NCI-H146 (cell line): ENCODE measurements around the gene PPCDC.
"Not testable (repeated sequence)": the region's sequence is repeated elsewhere in the genome, so short reads cannot be mapped to it uniquely, and the experiment has no call there.

Experiments
- DNase-seq: peaks from one replicate; lab custom pipeline; 2025; lab: John Stamatoyannopoulos, UW

PPCDC gene

GRCh38 chr15:75068748-75069147, 45.4 kb downstream of the PPCDC start:
- no peak for DNase-seq

DNA sequence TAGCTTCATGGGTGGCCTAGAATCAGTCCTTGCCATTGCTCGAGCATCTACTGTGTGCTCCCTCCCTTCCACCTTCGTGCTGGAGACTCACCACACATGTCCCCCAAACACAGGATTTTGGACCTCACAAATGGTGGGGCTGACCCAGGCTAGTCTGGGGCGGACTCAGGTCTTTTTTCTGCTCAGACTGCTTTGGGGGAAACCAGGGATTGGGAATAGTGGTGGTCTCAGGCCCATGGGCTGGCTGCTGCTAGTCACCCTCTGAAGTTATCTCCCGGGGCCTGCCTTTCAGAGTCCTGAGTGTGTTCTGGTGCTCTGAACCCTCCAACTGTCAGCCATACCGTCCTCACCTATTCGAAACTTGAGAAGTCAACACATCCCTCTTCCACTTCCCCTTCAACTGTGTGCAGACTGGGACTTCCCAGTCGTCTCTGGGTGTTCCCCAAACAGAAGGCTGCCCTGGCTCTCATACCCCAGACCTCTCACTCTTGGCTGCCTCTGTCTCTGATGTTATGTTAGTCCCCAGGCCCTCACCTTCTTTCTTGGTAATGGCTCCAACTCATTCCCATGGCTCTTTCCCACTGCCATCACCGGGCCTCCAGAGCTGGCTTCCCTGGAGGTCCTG, 46.0 kb downstream of the PPCDC start:
- no peak for DNase-seq

DNA sequence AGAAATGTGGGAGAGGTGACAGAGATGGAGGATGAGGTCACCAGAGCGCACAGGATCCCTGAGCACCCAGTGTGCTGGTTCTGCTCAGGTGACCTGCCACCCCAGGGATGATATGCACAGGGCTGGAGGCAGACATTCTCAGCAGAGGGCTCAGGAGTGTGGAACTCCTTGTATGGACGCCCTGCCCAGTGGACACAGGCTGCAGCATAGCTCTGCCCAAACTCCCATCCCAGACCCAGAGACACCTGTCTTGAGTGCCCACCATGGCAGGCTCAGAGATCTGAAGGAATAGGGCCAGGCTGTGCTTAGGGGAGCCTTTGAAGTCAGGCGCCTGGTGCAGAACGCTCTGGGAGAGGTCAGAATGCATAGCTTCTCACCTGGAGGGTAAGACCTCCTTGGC, 47.3 kb downstream of the PPCDC start:
- DNase-seq = no peak

GRCh38 chr15:75073197-75073596, 49.8 kb downstream of the PPCDC start:
- DNase-seq = no peak

GRCh38 chr15:75076277-75076676, 52.9 kb downstream of the PPCDC start:
- DNase-seq = no peak

DNA sequence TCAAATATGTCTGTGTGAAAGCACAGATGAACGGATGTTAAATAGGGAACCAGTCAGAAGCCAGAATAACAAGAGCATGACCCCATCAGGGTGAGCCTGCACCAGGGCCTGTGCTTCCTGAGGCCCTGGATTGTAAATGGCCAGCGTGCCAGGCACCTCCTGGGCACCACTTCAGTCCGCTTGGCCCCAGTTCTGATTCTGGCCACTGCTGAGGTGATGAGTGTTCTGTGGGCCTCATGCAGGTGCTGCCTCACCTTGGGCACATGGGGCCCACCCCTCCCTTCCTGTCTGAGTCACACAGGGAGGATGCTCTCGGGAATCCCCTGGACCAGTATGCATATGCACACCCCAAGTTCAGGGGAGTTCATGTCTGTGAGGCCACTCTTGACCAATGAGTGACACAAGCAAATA, 54.2 kb downstream of the PPCDC start:
- DNase-seq = not testable (repeated sequence)

DNA sequence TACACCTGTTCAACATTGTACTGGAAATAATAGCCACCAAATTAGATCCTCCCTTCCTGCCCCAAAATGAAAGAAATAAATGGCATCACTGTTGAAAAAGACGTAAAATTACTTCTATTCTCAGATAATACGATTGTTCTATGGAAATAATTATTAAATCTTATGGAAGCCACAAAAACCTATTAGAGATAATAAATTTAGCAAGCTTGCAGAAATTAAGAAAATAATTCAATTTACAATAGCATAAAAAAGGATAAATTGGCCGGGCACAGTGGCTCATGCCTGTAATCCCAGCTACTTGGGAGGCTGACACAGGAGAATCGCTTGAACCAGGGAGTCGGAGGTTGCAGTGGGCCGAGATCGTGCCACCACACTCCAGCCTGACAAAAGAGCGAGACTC, 57.8 kb downstream of the PPCDC start:
- no peak for DNase-seq

GRCh38 chr15:75082689-75083088, 59.3 kb downstream of the PPCDC start:
- no peak for DNase-seq

DNA sequence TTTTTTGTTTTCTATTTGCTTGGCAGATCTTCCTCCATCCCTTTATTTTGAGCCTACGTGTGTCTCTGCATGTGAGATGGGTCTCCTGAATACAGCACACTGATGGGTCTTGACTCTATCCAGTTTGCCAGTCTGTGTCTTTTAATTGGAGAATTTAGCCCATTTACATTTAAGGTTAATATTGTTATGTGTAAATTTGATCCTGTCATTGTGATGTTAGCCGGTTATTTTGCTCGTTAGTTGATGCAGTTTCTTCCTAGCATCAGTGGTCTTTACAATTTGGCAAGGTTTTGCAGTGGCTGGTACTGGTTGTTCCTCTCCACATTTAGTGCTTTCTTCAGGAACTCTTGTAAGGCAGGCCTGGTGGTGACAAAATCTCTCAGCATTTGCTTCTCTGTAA, 62.3 kb downstream of the PPCDC start:
- DNase-seq = not testable (repeated sequence)

GRCh38 chr15:75089456-75090387, 66.3 kb downstream of the PPCDC start:
- no peak for DNase-seq

DNA sequence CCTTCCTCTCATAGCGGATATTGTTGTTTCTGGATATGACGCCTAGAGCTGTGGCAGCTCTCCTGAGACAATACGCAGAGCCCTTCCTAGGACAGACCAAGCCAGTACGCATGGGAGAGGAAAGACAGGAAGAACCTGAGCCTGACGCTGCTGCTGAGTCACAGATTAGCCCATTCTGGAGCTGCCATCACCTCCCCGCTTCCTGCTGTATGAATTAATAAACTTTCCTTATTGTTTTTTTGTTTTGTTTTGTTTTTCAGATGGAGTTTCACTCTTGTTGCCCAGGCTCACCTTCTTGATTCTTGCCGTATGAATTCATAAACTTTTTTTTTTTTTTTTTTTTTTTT, 67.0 kb downstream of the PPCDC start:
- DNase-seq = no peak

DNA sequence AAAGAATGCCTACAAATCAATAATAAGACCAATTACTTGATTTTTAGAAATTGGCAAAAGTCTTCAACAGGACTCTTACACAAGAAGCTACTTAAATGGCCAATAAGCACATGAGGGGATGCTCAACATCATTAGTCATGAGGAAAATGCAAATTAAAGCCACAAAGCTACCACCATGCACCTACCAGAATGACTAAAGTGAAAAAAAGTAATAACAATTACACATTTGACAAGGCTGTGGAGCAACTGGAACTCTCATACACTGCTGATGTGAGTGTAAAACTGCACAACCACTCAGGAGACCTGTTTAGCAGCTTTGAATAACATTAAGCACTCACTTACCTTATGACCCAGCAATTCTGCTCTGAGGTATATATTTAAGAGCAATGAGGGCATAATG, 68.4 kb downstream of the PPCDC start:
- DNase-seq = no peak

DNA sequence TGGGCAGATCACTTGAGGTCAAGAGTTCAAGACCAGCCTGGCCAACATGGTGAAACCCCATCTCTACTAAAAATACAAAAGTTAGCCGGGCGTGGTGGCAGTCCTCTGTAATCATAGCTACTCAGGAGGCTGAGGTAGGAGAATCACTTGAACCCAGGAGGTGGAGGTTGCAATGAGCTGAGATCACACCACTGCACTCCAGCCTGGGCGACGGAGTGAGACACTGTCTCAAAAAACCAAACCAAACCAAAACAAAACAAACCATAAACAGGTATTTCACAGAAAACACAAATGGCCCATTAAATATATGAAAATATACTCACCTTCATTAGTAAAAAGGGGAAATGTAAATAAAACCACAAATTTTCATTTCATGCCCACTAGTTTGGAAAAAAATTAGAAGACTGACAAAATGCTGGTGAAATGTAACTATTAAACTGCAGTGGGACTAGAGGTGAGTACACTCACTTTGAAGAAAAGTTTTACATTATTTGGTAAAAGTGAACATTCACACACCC, 71.6 kb downstream of the PPCDC start:
- not testable (repeated sequence) for DNase-seq

DNA sequence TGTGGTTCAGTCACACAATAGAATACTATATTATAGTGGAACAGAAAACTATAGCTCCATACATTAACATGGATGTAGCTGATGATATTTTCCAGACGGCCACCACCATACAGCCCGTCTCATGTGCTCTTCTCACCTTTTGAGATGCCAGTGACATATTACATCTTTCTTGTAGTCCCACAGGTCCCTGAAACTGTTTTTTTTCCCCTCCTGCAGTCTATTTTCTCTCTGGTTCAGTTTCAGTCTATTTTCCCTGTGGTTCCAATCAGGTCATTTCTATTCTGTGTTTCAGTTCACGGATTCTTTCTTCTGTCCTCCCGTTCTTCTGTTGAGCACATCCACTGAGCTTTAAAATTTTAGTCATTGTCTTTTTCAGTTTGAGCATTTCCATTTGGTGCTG, 72.2 kb downstream of the PPCDC start:
- no peak for DNase-seq

GRCh38 chr15:75097939-75098338, 74.5 kb downstream of the PPCDC start:
- no peak for DNase-seq

DNA sequence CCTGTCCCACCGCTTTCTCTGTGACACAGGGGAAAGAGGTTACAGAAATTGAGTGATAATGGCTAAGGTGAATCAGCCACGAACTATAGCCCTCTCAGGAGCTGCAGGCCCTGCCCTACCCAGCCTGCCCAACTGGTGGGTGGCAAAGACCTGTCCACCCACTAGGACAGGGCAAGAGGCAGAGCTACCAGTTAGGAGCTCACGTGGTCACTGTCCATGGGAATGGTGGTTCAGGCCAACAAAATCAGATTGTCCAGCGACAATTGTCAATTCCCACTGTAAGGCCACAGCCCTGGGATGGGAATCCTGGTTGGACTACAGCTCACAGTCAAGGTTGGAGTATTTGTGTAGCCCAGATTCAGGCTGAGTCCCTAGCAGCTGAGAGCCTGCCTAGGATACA, 75.0 kb downstream of the PPCDC start:
- DNase-seq = no peak
